K562 (cell line): ENCODE data around the gene PTPRR. TPM values are rescaled to one million over a fixed set of nuclear protein-coding genes. Genes with fewer than 3 reads are reported as not detected.

Experiments
- ATAC-seq: fragments of 200-7000 bp; cut with Tn5 transposase; 3 replicates; pipeline ENCODE4 v1.9.1; 2020; ENCODE audit warnings: moderate library complexity
- BruUV-seq: library from RNA; stranded (reverse); fragments of 400-500 nt; replicated peaks from 2 replicates; lab custom pipeline; 2021; lab: Mats Ljungman, UMichigan
- CTCF ChIA-PET: fragments of 300-600 bp; formaldehyde crosslinking; extraction: SDS; loops from one replicate; lab custom pipeline; 2021; ENCODE audit warnings: low intra/inter-chr PET ratio; lab: Yijun Ruan, JAX
- POLR2A ChIA-PET: fragments of 300-600, 350-650 bp; sonication (Branson Sonifier 250); formaldehyde crosslinking; extraction: SDS; loops from one replicate; lab custom pipeline; 2021; ENCODE audit warnings: antibody characterized with exemption, inconsistent platforms; lab: Yijun Ruan, JAX
- DNase-seq, 4 experiments: peaks; one replicate each; pipeline versions ENCODE4 v3.0.0 to v3.0.0-alpha.2; 2011 to 2018; ENCODE audit warnings: low spot score in 3 of 4, mixed read lengths in 3 of 4; ENCODE audit errors: extremely low read depth in 1 of 4
- FAIRE-seq: peaks from 2 replicates; lab custom pipeline; 2011; peaks lifted over from hg19 to GRCh38; lab: Jason Lieb, UNC
- H2AFZ ChIP-seq: 2 replicates; pipeline ENCODE4 v1.6.0; 2011; ENCODE audit warnings: low read depth, low read length, control low read depth, inconsistent platforms
- H3K27ac ChIP-seq: fragments of 200-600 bp; 3 replicates; pipeline ENCODE4 v1.8.0; 2011; ENCODE audit warnings: low read depth, mild to moderate bottlenecking, control low read depth, inconsistent platforms, low read length, moderate library complexity, mixed read lengths; ENCODE audit errors: extremely low read depth
- H3K27me3 ChIP-seq, 2 experiments: fragments of 300-600 bp in 1 of 2; 2 replicates in 1 of 2; 3 replicates in 1 of 2; pipeline versions ENCODE4 v1.6.0 to v1.8.0; 2011; ENCODE audit warnings: inconsistent platforms in 2 of 2, low read length in 2 of 2, mild to moderate bottlenecking in 1 of 2, mixed read lengths in 1 of 2, moderate library complexity in 1 of 2; ENCODE audit not compliant: control insufficient read depth in 2 of 2, insufficient read depth in 2 of 2
- H3K36me3 ChIP-seq: fragments of 300-600 bp; 3 replicates; pipeline ENCODE4 v1.8.0; 2011; ENCODE audit warnings: mild to moderate bottlenecking, low read length, inconsistent platforms; ENCODE audit not compliant: control insufficient read depth, insufficient read depth
- H3K4me1 ChIP-seq, 2 experiments: fragments of 200-600 bp in 1 of 2; replicated peaks in 1 of 2; 2 replicates in 1 of 2; 3 replicates in 1 of 2; pipeline versions ENCODE4 v1.5.1 to v1.8.0; 2011; ENCODE audit warnings: inconsistent platforms in 2 of 2, low read length in 2 of 2, mild to moderate bottlenecking in 1 of 2, mixed read lengths in 1 of 2, moderate library complexity in 1 of 2; ENCODE audit not compliant: control insufficient read depth in 2 of 2, insufficient read depth in 2 of 2
- H3K4me2 ChIP-seq: 2 replicates; pipeline ENCODE4 v1.6.1; 2011; ENCODE audit warnings: low read length, control low read depth, inconsistent platforms, mixed read lengths; ENCODE audit not compliant: insufficient read depth
- H3K4me3 ChIP-seq: fragments of 200-600 bp; sonication (generic), shearing (Covaris generic); 2 replicates; pipeline ENCODE4 v1.5.1; 2016; ENCODE audit warnings: control low read depth, inconsistent platforms
- H3K79me2 ChIP-seq: fragments of 200-600 bp; 3 replicates; pipeline ENCODE4 v1.8.0; 2011; ENCODE audit warnings: low read length, inconsistent platforms; ENCODE audit not compliant: control insufficient read depth, insufficient read depth
- H3K9ac ChIP-seq, 2 experiments: 2 replicates each; pipeline versions ENCODE4 v1.6.0 to v1.6.1; 2011; ENCODE audit warnings: low read depth in 2 of 2, low read length in 2 of 2, control low read depth in 1 of 2, inconsistent platforms in 1 of 2, mild to moderate bottlenecking in 1 of 2, mixed read lengths in 1 of 2; ENCODE audit not compliant: insufficient read depth in 1 of 2
- H3K9me1 ChIP-seq: one replicate; pipeline ENCODE4 v1.6.0; 2011; ENCODE audit warnings: inconsistent platforms, mild to moderate bottlenecking, low read length, moderate library complexity; ENCODE audit not compliant: control insufficient read depth, insufficient read depth
- H3K9me3 ChIP-seq: replicated peaks from 2 replicates; pipeline ENCODE4 v1.5.1; 2011; ENCODE audit warnings: low read depth, low read length, inconsistent platforms; ENCODE audit not compliant: control insufficient read depth, insufficient read depth
- H4K20me1 ChIP-seq: replicated peaks from 2 replicates; pipeline ENCODE4 v1.6.1; 2011; ENCODE audit warnings: low read length, inconsistent platforms, mixed read lengths; ENCODE audit not compliant: control insufficient read depth, insufficient read depth
- MTA2 ChIP-seq: fragments of 450-650 bp; IDR thresholded peaks from 2 replicates; pipeline ENCODE4 v1.6.1; 2016; ENCODE audit warnings: low read depth
- NR3C1 ChIP-seq: sonication (generic); formaldehyde crosslinking; IDR thresholded peaks from 2 replicates; pipeline ENCODE4 v1.8.1; 2022; ENCODE audit warnings: missing genetic modification reagents
- POLR2H ChIP-seq: IDR thresholded peaks from 2 replicates; pipeline ENCODE4 v1.6.1; 2016; ENCODE audit warnings: missing genetic modification characterization, low read depth, mild to moderate bottlenecking, control low read depth, missing compliant biosample characterization, moderate library complexity
- RB1 ChIP-seq: fragments of 450-650 bp; IDR thresholded peaks from 2 replicates; pipeline ENCODE4 v1.6.1; 2017; ENCODE audit warnings: low read depth, mild to moderate bottlenecking
- ZBTB1 ChIP-seq: sonication (generic); formaldehyde crosslinking; IDR thresholded peaks from 2 replicates; pipeline ENCODE4 v1.8.1; 2023; ENCODE audit warnings: missing genetic modification reagents, low read depth, mild to moderate bottlenecking, borderline replicate concordance
- ZFX ChIP-seq: sonication (generic); formaldehyde crosslinking; IDR thresholded peaks from 2 replicates; pipeline ENCODE4 v1.8.0; 2022; ENCODE audit warnings: mild to moderate bottlenecking, missing genetic modification reagents, moderate library complexity
- WGBS: fragments of 100-300 bp; shearing (Covaris generic); methylation state at CpG from one replicate; pipeline ENCODE4 v1.1.6; 2016; ENCODE audit warnings: low coverage, mixed read lengths; ENCODE audit not compliant: insufficient coverage; ENCODE audit errors: missing lambda C conversion rate; 5-methylcytosine and 5-hydroxymethylcytosine counted together
- in situ Hi-C: fragments of 300-500 bp; cut with MboI; formaldehyde crosslinking; loops from 4 replicates; pipeline ENCODE4 v1.15.0; 2018; ENCODE audit warnings: inconsistent platforms, mixed read lengths
- intact Hi-C: fragments of 100-400 bp; cut with micrococcal nuclease; formaldehyde crosslinking; loops from 2 replicates; pipeline ENCODE4 v1.14.2; 2022
- polyA plus RNA-seq, 8 experiments: library from polyadenylated mRNA; depleted of rRNA in 4 of 8; stranded (reverse) in 5 of 8; unstranded in 3 of 8; fragments of >200 nt; fragmentation: Nextera tagmentation in 2 of 8; fragmentation: Illumina TruSeq in 1 of 8; extraction: Ambion mirVana in 2 of 8; extraction: Trizol in 1 of 8; gene quantifications; 2 replicates each; pipeline versions ENCODE4 v1.2.1 to v1.2.3, GENCODE V29; 2011 to 2014; ENCODE audit warnings: inconsistent platforms in 1 of 8, missing spikeins in 1 of 8
- total RNA-seq, 7 experiments: library from RNA; depleted of rRNA in 6 of 7; stranded (reverse); fragments of >200 nt in 6 of 7; fragmentation: Illumina TruSeq in 2 of 7; extraction: Trizol in 2 of 7; gene quantifications; 2 replicates each; pipeline versions ENCODE4 v1.2.1 to v1.2.3, GENCODE V29; 2011 to 2021; ENCODE audit warnings: low replicate concordance in 1 of 7
- TF ChIP-seq, protein P1 (sequence below): sonication (generic); formaldehyde crosslinking; IDR thresholded peaks from 2 replicates; pipeline ENCODE4 v1.8.0; 2022; ENCODE audit warnings: mild to moderate bottlenecking, missing genetic modification reagents

Gene PTPRR
- total and polyA plus RNA-seq, 9 of the 15 experiments (the other 6 are each of a cell fraction or from before 2014, with no cell fraction given): 6.6 to 41.7 (median 12.3) TPM

DNA sequence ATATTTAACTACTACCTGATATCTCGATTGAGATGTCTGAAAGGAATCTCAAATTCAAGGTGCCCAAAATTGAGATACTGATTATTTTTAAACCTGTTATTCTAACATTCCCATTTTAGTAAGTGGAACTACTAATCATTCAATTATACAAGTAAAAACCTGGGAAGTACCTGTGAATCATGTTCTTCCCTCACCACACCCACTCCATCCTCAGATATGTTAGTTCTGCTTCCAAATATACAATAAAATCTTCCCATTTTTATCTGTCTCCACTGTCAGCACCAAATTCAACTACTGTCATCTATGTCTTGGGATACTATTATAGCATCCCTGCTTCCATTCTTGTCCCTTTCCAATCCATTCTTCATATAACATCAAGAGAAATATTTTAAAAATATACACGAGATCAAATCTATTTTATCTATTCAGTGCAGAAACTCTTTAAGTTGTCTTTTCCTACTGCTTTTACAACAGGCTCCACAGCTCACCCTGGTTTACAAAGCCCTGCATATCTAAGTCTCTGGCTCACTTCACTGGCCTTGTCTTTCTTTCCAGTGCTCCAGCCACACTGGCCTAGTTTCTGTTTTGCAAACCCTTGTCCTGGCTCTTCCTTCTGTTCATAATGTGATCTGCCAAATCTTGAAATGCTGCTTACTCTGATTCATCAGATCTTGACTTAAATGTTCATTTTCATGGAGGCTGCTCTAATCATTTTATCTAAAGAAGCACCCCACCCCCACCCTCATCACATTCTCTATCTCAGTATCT, 122.3 kb downstream of the PTPRR start:
- FAIRE-seq: no peak
- in situ Hi-C loops: no loop called here

More for the DNA sequence above, 122.3 kb downstream of the PTPRR start:
- Histone ChIP-seq H3K4me2 (no peak overlapping the region), H3K27ac (no peak overlapping the region), H2AFZ (no peak overlapping the region), H3K9ac (no peak overlapping the region), H3K4me3 (no peak overlapping the region), H4K20me1 (no peaks in the 10 kb centered on the region), H3K9me3 (no peaks in the 10 kb centered on the region), H3K4me1 (no peaks in the 10 kb centered on the region), H3K9me1 (no peaks in the 10 kb centered on the region), H3K36me3 (no peaks in the 10 kb centered on the region), H3K27me3 (no peaks in the 10 kb centered on the region; a peak in 1 of 5 replicates), H3K79me2 (no peaks in the 10 kb centered on the region)
- intact Hi-C loops: no loop called here
- 0% methylated on average over 2 of the region's 2 CpGs for WGBS
- DNase-seq (no peak), ATAC-seq (no peak)
- BruUV-seq: no TSS peak
- ChIA-PET CTCF (no interaction called here), POLR2A (no interaction called here)
- TF ChIP-seq MTA2 (no peak), ZFX (CRISPR knock-in tag) (no peak), ZBTB1 (CRISPR knock-in tag) (no peak), NR3C1 (CRISPR knock-in tag) (no peak), POLR2H (tag) (no peak), RB1 (no peak)
- TF ChIP-seq, protein P1, sequence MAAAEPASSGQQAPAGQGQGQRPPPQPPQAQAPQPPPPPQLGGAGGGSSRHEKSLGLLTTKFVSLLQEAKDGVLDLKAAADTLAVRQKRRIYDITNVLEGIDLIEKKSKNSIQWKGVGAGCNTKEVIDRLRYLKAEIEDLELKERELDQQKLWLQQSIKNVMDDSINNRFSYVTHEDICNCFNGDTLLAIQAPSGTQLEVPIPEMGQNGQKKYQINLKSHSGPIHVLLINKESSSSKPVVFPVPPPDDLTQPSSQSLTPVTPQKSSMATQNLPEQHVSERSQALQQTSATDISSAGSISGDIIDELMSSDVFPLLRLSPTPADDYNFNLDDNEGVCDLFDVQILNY (CRISPR knock-in tag): no peak
